Lower leg skin (tissue), 4 donors: ENCODE measurements around the gene ZMYM2. TPM values are rescaled to one million over a fixed set of nuclear protein-coding genes. Genes with fewer than 3 reads are reported as not detected.

Experiments
- DNase-seq, 2 donors: peaks; one replicate each; pipeline ENCODE4 v3.0.0-alpha.2; 2019; ENCODE audit warnings: low spot score in 2 of 2
- H3K4me3 ChIP-seq: fragments of 200-600 bp; sonication (generic); 2 replicates; pipeline ENCODE4 v1.5.1; 2017; ENCODE audit warnings: mild to moderate bottlenecking, low read depth; ENCODE audit not compliant: poor library complexity, severe bottlenecking
- POLR2A ChIP-seq, 2 donors: fragments of 450-650 bp; IDR thresholded peaks; one replicate each; pipeline ENCODE4 v1.6.1; 2016 to 2017; ENCODE audit warnings: antibody characterized with exemption in 2 of 2, mild to moderate bottlenecking in 1 of 2, moderate library complexity in 1 of 2
- WGBS, 2 donors: methylation state at CpG; one replicate each; pipeline ENCODE4 v1.1.5; 2018; 5-methylcytosine and 5-hydroxymethylcytosine counted together
- intact Hi-C: fragments of 100-400 bp; cut with DNase I; formaldehyde crosslinking; loops from one replicate; pipeline ENCODE4 v1.15.0; 2023; ENCODE audit warnings: low total_unique reads
- total RNA-seq, 4 donors: library from RNA; depleted of rRNA; stranded (reverse); fragments of >200 nt; gene quantifications; one replicate each; pipeline ENCODE4 v1.1.0, GENCODE V29; 2016
- TF ChIP-seq, protein P1 (sequence below), 3 donors: fragments of 450-650 bp; IDR thresholded peaks; one replicate each; pipeline ENCODE4 v1.5.1; 2016; ENCODE audit warnings: antibody characterized with exemption in 3 of 3, mild to moderate bottlenecking in 3 of 3, moderate library complexity in 2 of 3

Gene ZMYM2
- total RNA-seq, 4 donors from 2014 or later, result 37.5 to 58.2 (median 49.5) TPM

DNA sequence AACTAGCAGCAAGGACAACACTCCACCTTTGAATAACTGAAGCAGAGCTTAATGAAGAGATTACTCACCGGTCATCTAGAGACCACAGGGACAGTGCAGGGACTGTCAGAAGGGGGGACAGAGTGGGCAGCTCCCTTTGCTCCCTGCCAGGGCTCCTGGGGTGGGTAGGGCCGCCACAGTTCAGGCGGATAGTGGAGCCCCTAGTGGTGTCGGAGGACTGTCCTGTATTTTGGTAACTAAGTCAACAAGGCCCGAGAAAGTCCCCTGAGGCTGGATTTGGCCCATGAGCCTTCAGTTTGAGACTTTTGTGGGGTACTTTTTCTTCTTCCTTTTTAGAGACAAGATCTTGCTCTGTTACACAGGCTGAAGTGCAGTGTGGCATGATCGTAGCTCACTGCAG lies 157.7 kb downstream of the ZMYM2 start:
- DNase-seq, result no peak
- intact Hi-C loops, result no loop called here
- H3K4me3 ChIP-seq, result no peak overlapping the region
- WGBS, 2 donors, result 87 to 91% methylated on average over 6 of the region's 6 CpGs
- TF ChIP-seq, protein P1, sequence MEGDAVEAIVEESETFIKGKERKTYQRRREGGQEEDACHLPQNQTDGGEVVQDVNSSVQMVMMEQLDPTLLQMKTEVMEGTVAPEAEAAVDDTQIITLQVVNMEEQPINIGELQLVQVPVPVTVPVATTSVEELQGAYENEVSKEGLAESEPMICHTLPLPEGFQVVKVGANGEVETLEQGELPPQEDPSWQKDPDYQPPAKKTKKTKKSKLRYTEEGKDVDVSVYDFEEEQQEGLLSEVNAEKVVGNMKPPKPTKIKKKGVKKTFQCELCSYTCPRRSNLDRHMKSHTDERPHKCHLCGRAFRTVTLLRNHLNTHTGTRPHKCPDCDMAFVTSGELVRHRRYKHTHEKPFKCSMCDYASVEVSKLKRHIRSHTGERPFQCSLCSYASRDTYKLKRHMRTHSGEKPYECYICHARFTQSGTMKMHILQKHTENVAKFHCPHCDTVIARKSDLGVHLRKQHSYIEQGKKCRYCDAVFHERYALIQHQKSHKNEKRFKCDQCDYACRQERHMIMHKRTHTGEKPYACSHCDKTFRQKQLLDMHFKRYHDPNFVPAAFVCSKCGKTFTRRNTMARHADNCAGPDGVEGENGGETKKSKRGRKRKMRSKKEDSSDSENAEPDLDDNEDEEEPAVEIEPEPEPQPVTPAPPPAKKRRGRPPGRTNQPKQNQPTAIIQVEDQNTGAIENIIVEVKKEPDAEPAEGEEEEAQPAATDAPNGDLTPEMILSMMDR (IDR thresholded peaks at IDR 0.05), result no peak
- no peak for TF ChIP-seq POLR2A (IDR thresholded peaks at IDR 0.05)

DNA sequence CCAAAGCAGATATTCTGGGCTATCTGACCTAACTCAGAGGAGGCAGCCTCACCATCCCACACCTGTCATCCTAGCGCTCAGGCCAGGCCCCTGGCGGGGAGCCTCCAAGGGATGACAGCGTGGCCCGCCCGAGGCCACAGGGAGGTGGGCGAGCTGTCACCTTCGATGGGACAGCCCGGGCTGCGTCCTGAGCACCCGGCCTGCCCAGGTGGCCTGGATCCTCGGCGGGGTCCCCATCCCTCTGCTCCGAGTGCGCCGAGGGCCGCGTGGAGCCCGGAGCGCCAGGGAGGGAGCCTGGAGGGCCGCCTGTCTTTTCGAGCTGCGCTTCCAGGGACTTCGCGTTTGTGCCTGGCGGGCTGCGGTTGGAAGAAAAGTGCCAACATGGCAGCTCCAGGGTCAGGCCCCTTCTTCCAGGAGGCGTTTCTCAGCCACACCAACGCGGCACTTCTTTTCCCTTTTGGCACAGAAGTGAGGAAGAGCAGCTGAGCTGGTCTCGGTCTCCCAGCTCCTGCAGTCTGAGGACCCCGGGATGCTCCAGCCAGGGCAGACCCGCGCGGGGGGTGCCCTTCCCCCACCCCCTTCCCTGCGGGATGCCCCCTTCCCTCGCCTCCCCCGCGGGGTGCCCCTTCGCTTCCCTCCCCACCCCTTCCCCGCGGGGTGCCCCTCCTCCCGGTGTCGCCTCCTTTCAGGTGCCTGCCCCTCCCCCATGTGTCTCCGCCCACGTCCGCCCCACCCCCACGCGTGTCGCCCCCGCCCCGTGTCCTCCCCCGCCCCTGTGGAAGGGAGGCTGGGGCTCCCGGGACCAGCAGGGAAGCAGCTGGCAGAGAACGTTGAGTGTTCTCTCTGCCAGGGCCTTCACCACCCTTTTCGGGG lies 160.0 kb downstream of the ZMYM2 start:
- intact Hi-C loops, result no loop called here
- no peak for TF ChIP-seq POLR2A (IDR thresholded peaks at IDR 0.05)
- TF ChIP-seq, protein P1 (IDR thresholded peaks at IDR 0.05), result no peak
- DNase-seq, result peak in 1 of 2 donors; percentile 90
- peak overlapping the region; percentile 39 for H3K4me3 ChIP-seq
- 4 to 7% methylated on average over 19 to 39 of the region's 55 CpGs for WGBS, 2 donors

DNA sequence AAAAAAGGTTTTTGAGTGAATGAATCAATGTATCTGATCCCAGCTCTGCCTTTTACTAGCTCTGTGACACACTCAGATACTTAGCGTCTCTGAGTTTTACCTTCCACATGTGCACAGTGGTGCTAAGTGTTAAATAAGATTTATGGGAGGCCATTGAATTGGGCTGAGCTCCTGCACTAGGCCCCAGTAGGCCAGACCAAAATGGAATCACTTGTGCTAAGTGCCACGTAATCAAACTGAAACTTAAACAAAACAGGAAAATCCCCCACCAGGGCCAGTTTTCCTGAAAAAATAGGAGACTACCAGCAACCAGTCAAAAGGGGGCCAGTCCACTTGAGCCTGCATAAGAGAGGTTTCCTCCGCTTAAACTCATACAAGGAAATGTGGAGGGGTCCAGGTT lies 161.4 kb downstream of the ZMYM2 start:
- intact Hi-C loops, result no loop called here

DNA sequence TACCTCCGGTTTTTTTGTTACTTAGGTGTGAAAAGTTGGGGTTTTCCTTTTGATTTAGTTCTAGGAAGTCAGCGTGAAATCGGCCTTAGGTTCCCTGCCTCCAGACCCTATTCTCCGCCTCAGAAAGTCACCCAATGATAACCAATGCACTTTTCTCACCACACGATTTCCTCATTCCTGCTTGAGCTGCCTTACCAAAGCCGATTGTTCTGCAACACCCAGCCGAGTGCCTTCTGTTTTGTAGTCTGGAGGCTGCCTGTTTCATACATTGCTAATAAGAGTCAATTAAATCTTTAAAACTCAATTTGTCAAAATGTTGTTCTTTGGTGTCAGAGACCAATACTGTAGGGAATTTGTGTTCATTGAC lies 162.6 kb downstream of the ZMYM2 start:
- 38 to 54% methylated on average over 7 of the region's 7 CpGs for WGBS, 2 donors
- intact Hi-C loops, result no loop called here
- no peak overlapping the region for H3K4me3 ChIP-seq
- peak in 1 of 2 donors; percentile 32 for DNase-seq
- TF ChIP-seq POLR2A (IDR thresholded peaks at IDR 0.05), result no peak
- TF ChIP-seq, protein P1 (IDR thresholded peaks at IDR 0.05), result no peak

More for the DNA sequence above, 161.4 kb downstream of the ZMYM2 start:
- DNase-seq, result peak in 1 of 2 donors; percentile 37
- WGBS, 2 donors, result 70 to 95% methylated on average over 3 of the region's 3 CpGs
- TF ChIP-seq, protein P1 (IDR thresholded peaks at IDR 0.05), result no peak
- no peak for TF ChIP-seq POLR2A (IDR thresholded peaks at IDR 0.05)
- H3K4me3 ChIP-seq, result no peak overlapping the region

DNA sequence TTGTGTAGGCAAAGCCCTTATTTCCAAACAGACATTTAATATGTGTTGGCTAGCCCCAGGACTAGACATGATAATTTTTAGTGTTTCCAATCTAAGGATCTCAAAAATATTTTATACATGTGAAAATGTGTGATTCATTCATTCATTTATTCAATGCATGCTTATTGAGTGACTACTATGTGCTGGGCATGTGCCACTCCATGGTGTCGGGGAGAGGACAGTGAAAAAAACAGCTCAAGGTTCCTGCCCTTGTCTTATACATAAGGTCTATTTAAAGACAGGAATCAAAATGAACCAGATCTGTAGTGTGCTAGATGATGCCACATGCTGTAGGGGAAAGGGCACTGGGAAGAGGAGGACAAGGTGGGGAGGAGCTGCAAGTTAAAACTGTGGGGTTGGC lies 165.8 kb downstream of the ZMYM2 start:
- intact Hi-C loops, result no loop called here
- TF ChIP-seq POLR2A (IDR thresholded peaks at IDR 0.05), result no peak
- TF ChIP-seq, protein P1 (IDR thresholded peaks at IDR 0.05), result no peak
- H3K4me3 ChIP-seq, result no peak overlapping the region
- WGBS, 2 donors, result 64 to 71% methylated on average over 1 of the region's 1 CpG
- DNase-seq, result no peak
